Hypothalamus (tissue), 51 donors: Measurements from ENCODE around the gene PDE4A.
"Not testable (repeated sequence)": the region's sequence is repeated elsewhere in the genome, so short reads cannot be mapped to it uniquely, and the experiment has no call there.

Experiments
- DNase-seq, 51 donors: peaks; one replicate each; lab custom pipeline; 2025; lab: John Stamatoyannopoulos, UW

Gene PDE4A

GRCh38 chr19:10420444-10421239 lies at the start of gene PDE4A:
PDE4A (plus strand) TSS chr19:10420538; CDS start chr19:10420765, 227 bp downstream.
- peak in 1 of 51 donors; percentile 15 for DNase-seq

- peak in 1 of 51 donors; percentile 13 for DNase-seq
Measured at GRCh38 chr19:10372690-10373089, 47.6 kb upstream of the PDE4A start.

- DNase-seq: no peak
Measured at GRCh38 chr19:10374931-10375330, 45.4 kb upstream of the PDE4A start.

DNA sequence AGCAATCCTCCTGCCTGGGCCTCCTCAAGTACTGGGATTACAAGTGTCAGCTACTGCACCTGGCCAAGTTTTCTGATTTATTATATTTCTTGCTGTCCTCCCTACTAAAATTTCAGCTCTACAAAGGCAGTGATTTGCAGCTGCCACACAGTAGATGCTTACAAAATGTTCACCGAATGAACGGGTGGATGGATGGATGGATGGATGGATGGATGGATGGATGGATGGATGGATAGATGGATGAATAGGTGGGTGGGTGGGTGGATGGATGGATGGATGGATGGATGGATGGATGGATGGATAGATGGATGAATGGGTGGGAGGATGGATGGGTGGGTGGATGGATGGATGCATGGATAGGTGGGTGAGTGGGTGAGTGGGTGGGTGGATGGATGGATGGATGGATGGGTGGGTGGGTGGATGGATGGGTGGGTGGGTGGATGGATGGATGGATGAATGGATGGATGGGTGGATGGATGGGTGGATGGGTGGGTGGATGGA lies 43.1 kb upstream of the PDE4A start:
- not testable (repeated sequence) for DNase-seq

DNA sequence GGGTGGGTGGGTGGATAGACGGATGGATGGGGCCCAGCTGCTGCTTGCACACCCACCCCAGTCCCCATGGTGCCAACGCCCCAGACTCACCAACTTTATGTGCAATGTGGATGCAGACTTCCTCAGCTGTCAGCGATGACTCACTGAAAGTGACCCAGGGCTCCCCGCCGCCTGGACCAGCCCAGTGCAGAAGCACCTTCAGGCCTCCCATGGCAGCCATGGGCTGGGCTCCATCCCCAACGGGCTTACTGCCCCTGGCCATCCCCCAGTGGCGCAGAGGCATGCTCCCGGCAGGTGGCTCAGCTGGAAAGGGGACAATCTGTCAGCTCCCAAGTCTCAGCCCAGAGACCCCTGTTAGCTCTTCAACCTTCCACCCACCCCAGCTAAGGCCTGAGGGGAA lies 42.2 kb upstream of the PDE4A start:
- no peak for DNase-seq

- no peak for DNase-seq
Measured at GRCh38 chr19:10379880-10380312, 40.4 kb upstream of the PDE4A start.

GRCh38 chr19:10380313-10381102 lies 39.8 kb upstream of the PDE4A start, which contains the start of gene TYK2:
TYK2 (minus strand) TSS chr19:10380572; CDS start chr19:10378406, 2,166 bp downstream.
- DNase-seq: peak; percentile 87 to 100 (median 96)

DNA sequence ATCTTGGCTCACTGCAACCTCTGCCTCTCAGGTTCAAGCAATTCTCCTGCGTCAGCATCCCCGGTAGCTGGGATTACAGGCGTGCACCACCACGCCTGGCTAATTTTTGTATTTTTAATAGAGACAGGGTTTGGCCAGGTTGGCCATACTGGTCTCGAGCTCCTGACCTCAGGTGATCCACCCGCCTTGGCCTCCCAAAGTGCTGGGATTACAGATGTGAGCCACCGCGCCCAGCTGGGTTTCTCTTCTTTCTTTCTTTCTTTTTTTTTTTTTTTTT lies 37.2 kb upstream of the PDE4A start:
- not testable (repeated sequence) for DNase-seq

DNA sequence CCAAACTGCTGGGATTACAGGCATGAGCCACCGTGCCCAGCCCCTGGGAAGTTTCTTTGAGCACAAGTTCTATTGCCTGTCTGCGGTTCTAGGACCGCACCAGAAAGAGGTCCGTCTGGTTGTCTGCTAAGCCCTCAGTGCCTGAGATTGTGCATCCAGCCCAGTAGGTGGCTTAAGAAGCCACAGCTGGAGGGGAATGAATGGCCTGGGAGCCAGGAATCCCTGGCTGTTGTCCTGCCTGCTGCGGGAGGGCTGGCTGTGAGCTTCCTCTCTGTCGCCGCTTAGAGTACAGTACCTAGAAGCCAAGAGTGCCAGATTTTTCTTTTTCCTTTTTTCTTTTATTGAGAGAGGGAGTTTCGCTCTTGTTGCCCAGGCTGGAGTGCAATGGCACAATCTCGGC lies 35.8 kb upstream of the PDE4A start:
- DNase-seq: no peak

DNA sequence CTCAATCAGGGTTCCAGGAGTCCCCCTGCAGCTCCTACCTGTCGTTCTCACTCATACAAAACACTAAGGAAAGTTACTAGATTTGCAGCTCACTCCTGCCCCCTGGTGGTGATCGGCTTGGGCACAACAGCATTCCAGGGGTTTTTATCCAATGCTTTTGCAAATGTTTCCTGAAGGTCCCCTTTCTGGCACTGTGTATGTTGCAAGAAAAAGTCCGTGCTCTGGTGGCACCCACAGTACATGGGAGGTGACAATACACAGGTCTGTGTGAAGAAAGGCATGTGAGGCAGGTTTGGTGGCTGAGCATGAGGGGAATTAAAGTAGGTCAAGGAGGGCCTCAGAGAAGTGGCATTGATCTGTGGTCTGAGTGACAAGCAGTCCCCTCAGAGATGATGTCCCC lies 31.4 kb upstream of the PDE4A start:
- DNase-seq: peak in 48 of 51 donors; percentile 14 to 97 (median 64)

GRCh38 chr19:10389863-10390262 lies 30.5 kb upstream of the PDE4A start:
- DNase-seq: no peak

- DNase-seq: peak in 35 of 51 donors; percentile 1 to 70 (median 30)
Measured at GRCh38 chr19:10390652-10391286, 29.6 kb upstream of the PDE4A start.

DNA sequence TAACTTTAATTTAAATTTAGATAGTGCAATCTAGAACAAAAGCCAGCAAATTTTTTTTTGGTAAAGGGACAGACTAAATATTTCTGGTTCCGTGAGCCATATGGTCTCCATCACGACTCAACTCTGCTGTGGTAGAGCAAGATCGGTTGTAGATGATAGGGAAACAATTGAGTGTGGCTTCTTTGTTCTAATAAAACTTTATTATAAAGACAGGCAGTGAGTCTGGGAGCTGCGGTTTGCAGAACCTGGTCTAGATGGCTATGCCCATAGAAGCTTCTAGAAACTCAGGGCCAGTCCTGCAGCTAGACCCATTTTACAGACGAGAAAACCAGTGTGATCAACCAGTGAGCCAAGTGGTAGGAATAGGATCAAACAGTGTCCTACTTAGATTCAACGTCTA lies 28.2 kb upstream of the PDE4A start:
- DNase-seq: no peak

- no peak for DNase-seq
Measured at GRCh38 chr19:10393137-10393536, 27.2 kb upstream of the PDE4A start.

- no peak for DNase-seq
Measured at GRCh38 chr19:10395003-10395402, 25.3 kb upstream of the PDE4A start.

DNA sequence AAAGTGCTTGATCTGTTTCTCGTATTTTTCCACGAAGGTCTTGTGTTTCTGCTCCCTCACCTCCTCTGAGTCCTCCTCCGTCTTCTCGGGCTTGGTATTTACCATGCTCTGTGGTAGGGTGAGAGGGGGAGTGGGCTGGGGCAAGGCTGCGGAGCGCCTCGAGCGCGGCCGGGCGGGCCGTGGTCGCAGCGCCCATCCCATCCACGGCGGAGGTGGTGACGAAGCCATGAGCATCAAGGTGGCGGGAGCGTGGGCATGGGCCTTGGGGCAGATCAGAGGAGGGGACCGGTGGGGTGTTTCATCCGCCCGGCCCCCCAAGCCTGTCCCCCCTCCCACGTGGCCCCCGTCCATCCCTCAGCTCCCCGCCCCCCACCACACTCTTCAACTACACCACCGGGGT lies 24.9 kb upstream of the PDE4A start:
- no peak for DNase-seq

- no peak for DNase-seq
Measured at GRCh38 chr19:10395917-10396316, 24.4 kb upstream of the PDE4A start.

GRCh38 chr19:10398819-10399218 lies 21.5 kb upstream of the PDE4A start:
- DNase-seq: no peak

DNA sequence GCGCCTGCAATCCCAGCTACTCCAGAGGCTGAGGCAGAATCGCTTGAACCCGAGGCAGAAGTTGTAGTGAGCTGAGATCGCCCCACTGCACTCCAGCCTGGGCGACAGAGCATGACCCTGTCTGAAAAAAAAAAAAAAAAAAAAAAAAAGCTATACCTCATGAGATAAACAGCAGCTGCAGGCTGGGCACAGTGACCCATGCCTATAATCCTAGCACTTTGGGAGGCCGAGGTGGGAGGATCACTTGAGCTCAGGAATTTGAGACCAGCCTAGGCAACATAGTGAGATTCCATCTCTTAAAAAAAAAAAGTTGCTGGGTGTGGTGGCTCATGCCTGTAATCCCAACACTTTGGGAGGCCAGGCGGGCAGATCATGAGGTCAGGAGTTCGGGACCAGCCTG lies 21.0 kb upstream of the PDE4A start:
- DNase-seq: not testable (repeated sequence)

DNA sequence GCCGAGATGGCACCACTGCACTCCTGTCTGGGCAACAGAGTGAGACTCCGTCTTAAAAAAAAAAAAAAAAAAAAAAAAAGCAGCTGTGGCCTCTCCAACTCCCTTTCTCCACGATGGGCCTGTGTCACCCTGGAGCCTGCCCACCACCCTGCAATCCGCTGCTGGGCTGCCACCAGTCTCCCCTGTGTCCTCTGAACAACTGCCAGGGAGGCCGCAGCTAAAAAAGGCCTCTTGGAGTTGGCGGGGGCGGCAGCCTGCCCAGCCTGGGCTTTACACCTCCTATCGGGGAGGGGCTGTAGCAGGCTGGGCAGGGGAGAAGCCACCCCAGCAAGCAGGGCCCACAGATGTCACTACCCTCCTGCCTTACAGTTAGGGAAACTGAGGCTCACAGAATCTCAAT lies 20.5 kb upstream of the PDE4A start:
- DNase-seq: peak in 1 of 51 donors; percentile 21

DNA sequence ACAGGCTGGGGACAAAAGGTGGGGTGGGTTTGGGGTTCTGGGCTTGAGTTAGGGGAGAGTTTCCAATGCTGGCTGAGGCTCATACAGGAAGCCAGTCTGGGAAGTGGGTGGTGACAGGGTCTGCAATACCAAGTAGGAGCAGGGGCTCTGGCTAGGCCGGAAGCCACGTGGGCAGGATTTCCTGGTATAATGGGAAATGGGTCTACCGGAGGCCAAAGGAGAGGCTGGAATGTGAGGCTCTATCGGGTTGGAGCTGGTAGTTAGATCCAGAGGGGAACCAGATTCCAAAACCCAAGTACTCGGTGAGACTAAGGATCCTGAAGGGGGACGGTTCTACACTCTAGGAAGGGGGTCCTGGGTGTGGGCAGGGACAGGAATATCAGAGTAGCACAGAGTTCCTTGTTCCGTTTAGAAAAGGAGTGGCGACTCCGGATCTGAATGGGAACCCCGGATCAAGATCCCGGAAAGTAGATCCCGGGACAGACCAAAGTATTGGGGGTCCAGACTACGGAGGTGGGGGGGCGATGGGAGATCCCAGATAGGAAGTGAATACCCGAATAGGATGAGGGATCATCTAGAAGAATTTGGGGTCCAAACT lies 17.8 kb upstream of the PDE4A start:
- DNase-seq: no peak
